GM21381 (cell line): ENCODE data around the gene SLC25A11.
A peak's percentile ranks its signal among the peaks of the same experiment; 100 is the strongest.

Source experiments
- ATAC-seq: cut with Tn5 transposase; IDR thresholded peaks from one replicate; pipeline ENCODE4 v1.9.1; 2021; ENCODE audit warnings: mild to moderate bottlenecking, moderate library complexity; ENCODE audit not compliant: unreplicated experiment

Gene SLC25A11

GRCh38 chr17:4966844-4967538 is 27.1 kb upstream of the SLC25A11 start:
- peak; percentile 73 for ATAC-seq

GRCh38 chr17:4965311-4965986 is 25.6 kb upstream of the SLC25A11 start:
- no peak for ATAC-seq

GRCh38 chr17:4960279-4960922 is 20.6 kb upstream of the SLC25A11 start:
- no peak for ATAC-seq

- no peak for ATAC-seq
These were observed 19.6 kb upstream of the SLC25A11 start for GRCh38 chr17:4959261-4959965.

- ATAC-seq, result no peak
These were observed 18.3 kb upstream of the SLC25A11 start for GRCh38 chr17:4958102-4958501.

- ATAC-seq, result no peak
These were observed 16.7 kb upstream of the SLC25A11 start for GRCh38 chr17:4956493-4957061.

- ATAC-seq, result no peak
These were observed 15.2 kb upstream of the SLC25A11 start for GRCh38 chr17:4955091-4955490.

GRCh38 chr17:4953451-4953961 is 13.7 kb upstream of the SLC25A11 start:
- ATAC-seq, result no peak

GRCh38 chr17:4951486-4951885 is 11.6 kb upstream of the SLC25A11 start:
- ATAC-seq, result no peak

- no peak for ATAC-seq
These were observed 10.9 kb upstream of the SLC25A11 start, which contains the start of gene ENO3 for GRCh38 chr17:4950746-4951204. TSS of gene ENO3 (plus strand) at chr17:4951119. CDS start at chr17:4951830, 711 bp downstream.

GRCh38 chr17:4950075-4950745 is 10.4 kb upstream of the SLC25A11 start:
- no peak for ATAC-seq

GRCh38 chr17:4949321-4950074 is 9.7 kb upstream of the SLC25A11 start:
- ATAC-seq, result peak; percentile 28

- peak; percentile 36 for ATAC-seq
These were observed 9.1 kb upstream of the SLC25A11 start for GRCh38 chr17:4948931-4949320.

- ATAC-seq, result peak; percentile 17
These were observed 8.5 kb upstream of the SLC25A11 start, which contains the start of gene PFN1 for GRCh38 chr17:4948166-4948930. TSS of gene PFN1 (minus strand) at chr17:4948530. CDS start at chr17:4948394, 136 bp downstream.

GRCh38 chr17:4947411-4948165 is 7.7 kb upstream of the SLC25A11 start:
- ATAC-seq, result peak; percentile 7

- no peak for ATAC-seq
These were observed 7.2 kb upstream of the SLC25A11 start for GRCh38 chr17:4947010-4947410.

GRCh38 chr17:4946312-4946976 is 6.6 kb upstream of the SLC25A11 start:
- no peak for ATAC-seq
